OCI-LY3 (cell line): ENCODE measurements around the gene GLO1.

ENCODE experiments used
- H2AFZ ChIP-seq: fragments of 200-600, 300-600 bp; shearing (Covaris generic); 2 replicates; pipeline ENCODE4 v1.6.0; 2014; ENCODE audit warnings: antibody characterized with exemption, low read depth, low read length
- H3K27ac ChIP-seq: fragments of 200-600, 300-600 bp; sonication (generic); 2 replicates; pipeline ENCODE4 v1.5.1; 2014; ENCODE audit warnings: mild to moderate bottlenecking, low read length, moderate library complexity, mixed read lengths
- H3K27me3 ChIP-seq: fragments of 200-600, 300-600 bp; sonication (generic); 2 replicates; pipeline ENCODE4 v1.6.1; 2014; ENCODE audit warnings: low read depth, low read length, mixed read lengths
- H3K36me3 ChIP-seq: fragments of 200-600, 300-600 bp; sonication (generic); replicated peaks from 2 replicates; pipeline ENCODE3; 2014; ENCODE audit warnings: low read depth, low read length, mixed read lengths
- H3K4me1 ChIP-seq: fragments of 300-600, 200-600 bp; sonication (generic); 2 replicates; pipeline ENCODE4 v1.6.1; 2014; ENCODE audit warnings: low read length, mixed read lengths
- H3K4me2 ChIP-seq: fragments of 200-600, 300-600 bp; sonication (generic); 2 replicates; pipeline ENCODE4 v1.6.1; 2014; ENCODE audit warnings: low read length, mixed read lengths
- H3K4me3 ChIP-seq: fragments of 300-600, 200-600 bp; sonication (generic); 2 replicates; pipeline ENCODE4 v1.5.1; 2014; ENCODE audit warnings: antibody characterized with exemption, mild to moderate bottlenecking, low read length, moderate library complexity
- H3K79me2 ChIP-seq: fragments of 300-600, 200-600 bp; shearing (Covaris generic); 2 replicates; pipeline ENCODE4 v1.6.1; 2014; ENCODE audit warnings: mild to moderate bottlenecking, low read length, mixed read lengths
- H3K9ac ChIP-seq: fragments of 300-600, 200-600 bp; shearing (Covaris generic); 2 replicates; pipeline ENCODE4 v1.6.0; 2014; ENCODE audit warnings: mild to moderate bottlenecking, low read length, moderate library complexity
- H3K9me3 ChIP-seq: fragments of 200-600, 300-600 bp; shearing (Covaris generic); 2 replicates; pipeline ENCODE4 v1.6.1; 2014; ENCODE audit warnings: low read length, mixed read lengths; ENCODE audit not compliant: insufficient read depth
- H4K20me1 ChIP-seq: fragments of 200-600, 300-600 bp; sonication (generic); 2 replicates; pipeline ENCODE4 v1.6.1; 2016; ENCODE audit warnings: low read length, mixed read lengths; ENCODE audit not compliant: insufficient read depth
- CTCF ChIP-seq: fragments of 200-600, 300-600 bp; sonication (generic); IDR thresholded peaks from 2 replicates; pipeline ENCODE4 v1.5.1; 2014; ENCODE audit warnings: antibody characterized with exemption, low read length, low read depth
- EZH2phosphoT487 ChIP-seq: fragments of 200-600 bp; shearing (Covaris generic); IDR thresholded peaks from 2 replicates; pipeline ENCODE4 v1.6.1; 2018; ENCODE audit warnings: antibody characterized with exemption, mixed run types, low read depth

The GLO1 gene

GRCh38 chr6:38684904-38685303, 18.0 kb downstream of the GLO1 start:
- Histone ChIP-seq H3K27ac (no peak overlapping the region), H3K9ac (no peak overlapping the region), H3K4me1 (peaks cover 11% of the 10 kb centered on the region), H3K27me3 (no peaks in the 10 kb centered on the region), H3K9me3 (no peaks in the 10 kb centered on the region), H3K4me3 (no peak overlapping the region), H2AFZ (no peak overlapping the region), H3K4me2 (no peak overlapping the region), H3K36me3 (peaks cover 32% of the 10 kb centered on the region), H4K20me1 (peaks cover 45% of the 10 kb centered on the region), H3K79me2 (peaks cover 40% of the 10 kb centered on the region)
- TF ChIP-seq EZH2phosphoT487 (no peak), CTCF (no peak)

GRCh38 chr6:38684237-38684636, 18.7 kb downstream of the GLO1 start:
- no peak overlapping the region for H3K9ac ChIP-seq
- H3K79me2 ChIP-seq = peaks cover 33% of the 10 kb centered on the region
- no peak overlapping the region for H3K4me2 ChIP-seq
- H3K9me3 ChIP-seq = no peaks in the 10 kb centered on the region
- no peak overlapping the region for H3K27ac ChIP-seq
- peaks cover 9% of the 10 kb centered on the region for H3K4me1 ChIP-seq
- H4K20me1 ChIP-seq = peaks cover 38% of the 10 kb centered on the region
- TF ChIP-seq EZH2phosphoT487 (no peak), CTCF (no peak)
- no peak overlapping the region for H3K4me3 ChIP-seq
- no peak overlapping the region for H2AFZ ChIP-seq
- H3K36me3 ChIP-seq = peaks cover 32% of the 10 kb centered on the region
- no peaks in the 10 kb centered on the region for H3K27me3 ChIP-seq

GRCh38 chr6:38681850-38682249, 21.1 kb downstream of the GLO1 start:
- H3K4me2 ChIP-seq = no peak overlapping the region
- no peak overlapping the region for H3K27ac ChIP-seq
- peaks cover 20% of the 10 kb centered on the region for H4K20me1 ChIP-seq
- no peak for TF ChIP-seq CTCF
- TF ChIP-seq EZH2phosphoT487 = no peak
- peaks cover 20% of the 10 kb centered on the region for H3K4me1 ChIP-seq
- H3K27me3 ChIP-seq = no peaks in the 10 kb centered on the region
- peaks cover 11% of the 10 kb centered on the region for H3K79me2 ChIP-seq
- peaks cover 42% of the 10 kb centered on the region for H3K36me3 ChIP-seq
- H3K4me3 ChIP-seq = no peak overlapping the region
- no peak overlapping the region for H3K9ac ChIP-seq
- H2AFZ ChIP-seq = no peak overlapping the region
- H3K9me3 ChIP-seq = no peaks in the 10 kb centered on the region

- Histone ChIP-seq H3K27me3 (no peaks in the 10 kb centered on the region), H3K9me3 (no peaks in the 10 kb centered on the region), H4K20me1 (peaks cover 5% of the 10 kb centered on the region; the same call in 1 of the 2 replicates), H2AFZ (no peak overlapping the region), H3K79me2 (no peaks in the 10 kb centered on the region), H3K4me1 (peaks cover 26% of the 10 kb centered on the region), H3K27ac (no peak overlapping the region), H3K4me2 (no peak overlapping the region), H3K36me3 (peaks cover 53% of the 10 kb centered on the region), H3K9ac (no peak overlapping the region), H3K4me3 (no peak overlapping the region)
- TF ChIP-seq CTCF (no peak), EZH2phosphoT487 (no peak)
Observed at GRCh38 chr6:38679668-38680067, 23.3 kb downstream of the GLO1 start.
